Fibroblast of villous mesenchyme (primary cell): ENCODE results near the gene DAB2. TPM values are rescaled to one million over a fixed set of nuclear protein-coding genes. Genes with fewer than 3 reads are reported as not detected.

Source experiments
- DNase-seq: peaks from one replicate; pipeline ENCODE4 v3.0.0-alpha.2; 2010; ENCODE audit warnings: low read depth
- H3K4me3 ChIP-seq: 2 replicates; pipeline ENCODE4 v1.5.1; 2011; ENCODE audit warnings: low read depth, mild to moderate bottlenecking, low read length
- total RNA-seq: library from RNA; depleted of rRNA; stranded (reverse); fragments of >200 nt; gene quantifications from 2 replicates; pipeline ENCODE4 v1.2.3, GENCODE V29; 2012
- TF ChIP-seq, protein P1 (sequence below): IDR thresholded peaks from 2 replicates; pipeline ENCODE4 v1.5.1; 2012; ENCODE audit warnings: low read depth, mild to moderate bottlenecking, low read length; ENCODE audit not compliant: insufficient read depth

DAB2 gene
- 231 and 332 TPM in 2 replicates for total RNA-seq

GRCh38 chr5:39424736-39425637 lies at the start of gene DAB2:
DAB2 (minus strand) TSS chr5:39424980; CDS start chr5:39394320, 30,660 bp downstream.
- TF ChIP-seq, protein P1, sequence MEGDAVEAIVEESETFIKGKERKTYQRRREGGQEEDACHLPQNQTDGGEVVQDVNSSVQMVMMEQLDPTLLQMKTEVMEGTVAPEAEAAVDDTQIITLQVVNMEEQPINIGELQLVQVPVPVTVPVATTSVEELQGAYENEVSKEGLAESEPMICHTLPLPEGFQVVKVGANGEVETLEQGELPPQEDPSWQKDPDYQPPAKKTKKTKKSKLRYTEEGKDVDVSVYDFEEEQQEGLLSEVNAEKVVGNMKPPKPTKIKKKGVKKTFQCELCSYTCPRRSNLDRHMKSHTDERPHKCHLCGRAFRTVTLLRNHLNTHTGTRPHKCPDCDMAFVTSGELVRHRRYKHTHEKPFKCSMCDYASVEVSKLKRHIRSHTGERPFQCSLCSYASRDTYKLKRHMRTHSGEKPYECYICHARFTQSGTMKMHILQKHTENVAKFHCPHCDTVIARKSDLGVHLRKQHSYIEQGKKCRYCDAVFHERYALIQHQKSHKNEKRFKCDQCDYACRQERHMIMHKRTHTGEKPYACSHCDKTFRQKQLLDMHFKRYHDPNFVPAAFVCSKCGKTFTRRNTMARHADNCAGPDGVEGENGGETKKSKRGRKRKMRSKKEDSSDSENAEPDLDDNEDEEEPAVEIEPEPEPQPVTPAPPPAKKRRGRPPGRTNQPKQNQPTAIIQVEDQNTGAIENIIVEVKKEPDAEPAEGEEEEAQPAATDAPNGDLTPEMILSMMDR: peak; percentile 69
- peak within 1 kb of the TSS; percentile 93 for H3K4me3 ChIP-seq
- DNase-seq: peak; percentile 98

GRCh38 chr5:39473156-39473775 lies 48.5 kb upstream of the DAB2 start:
- TF ChIP-seq, protein P1: no peak
- DNase-seq: peak; percentile 54
- H3K4me3 ChIP-seq: no peak overlapping the region

DNA sequence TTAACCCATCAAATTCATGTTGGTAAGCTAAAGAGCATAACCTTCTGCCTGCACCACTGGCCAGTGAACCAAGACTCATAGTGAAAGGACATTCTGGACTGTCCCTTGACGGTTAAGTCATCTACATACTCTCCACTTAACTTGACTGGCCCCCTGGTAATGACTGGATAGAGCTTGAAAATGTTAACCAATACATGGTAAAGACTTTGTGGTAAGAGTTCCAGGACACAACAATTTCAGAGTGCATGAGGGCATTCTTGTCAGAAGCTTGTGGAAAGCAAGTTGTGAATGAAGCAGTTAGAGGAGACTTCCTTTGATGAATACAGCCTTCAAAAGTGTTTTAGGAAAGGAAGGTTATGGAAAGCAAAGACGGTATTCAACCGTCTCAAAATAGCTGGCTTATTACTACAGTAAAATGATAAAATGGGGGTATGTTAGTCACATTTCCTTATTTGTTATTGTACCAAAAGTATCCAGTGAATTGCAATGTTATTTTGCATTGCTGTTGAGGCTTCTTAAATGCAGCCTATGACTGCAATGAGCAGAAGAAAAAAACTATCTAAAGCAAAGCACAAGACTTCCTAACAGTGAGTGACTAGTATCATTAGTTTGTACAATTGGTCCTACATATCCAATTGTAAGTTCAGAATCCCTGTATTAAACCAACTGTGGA lies 47.2 kb upstream of the DAB2 start:
- no peak for DNase-seq
- H3K4me3 ChIP-seq: no peak overlapping the region
- TF ChIP-seq, protein P1: no peak

GRCh38 chr5:39470811-39471210 lies 46.0 kb upstream of the DAB2 start:
- TF ChIP-seq, protein P1: no peak
- H3K4me3 ChIP-seq: no peak overlapping the region
- DNase-seq: no peak

DNA sequence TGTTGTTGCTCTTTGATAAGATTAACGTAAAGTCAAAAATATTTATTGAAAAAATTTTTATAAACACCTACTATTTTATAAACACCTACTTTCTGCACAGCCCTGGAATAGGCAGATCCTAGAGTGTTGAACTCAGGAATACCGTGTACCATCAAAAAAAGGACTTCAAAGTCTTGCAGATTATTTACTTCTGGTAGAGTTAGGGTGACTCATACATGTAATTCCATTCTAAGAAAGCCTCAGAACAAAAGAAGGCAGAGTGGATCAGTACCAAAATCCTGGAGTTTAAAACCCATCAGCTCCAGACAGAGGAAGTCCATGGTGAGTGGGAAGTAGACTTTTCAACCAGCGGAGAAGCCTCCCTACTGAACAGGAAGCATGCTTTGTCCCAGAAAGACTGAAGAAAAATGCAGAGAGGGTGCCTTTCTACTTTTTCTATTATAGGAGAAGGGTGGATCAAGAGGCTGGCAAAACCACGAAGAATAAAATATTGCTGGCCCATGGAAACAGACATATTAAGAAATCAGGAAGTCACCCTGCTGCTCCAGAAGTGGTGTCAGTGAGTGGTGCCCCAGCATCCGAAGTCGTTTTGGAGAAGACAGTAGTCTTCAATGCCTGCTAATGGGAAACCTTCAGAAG lies 45.1 kb upstream of the DAB2 start:
- no peak for DNase-seq
- TF ChIP-seq, protein P1: no peak
- H3K4me3 ChIP-seq: no peak overlapping the region

GRCh38 chr5:39469176-39469575 lies 44.4 kb upstream of the DAB2 start:
- no peak for DNase-seq
- TF ChIP-seq, protein P1: no peak
- H3K4me3 ChIP-seq: no peak overlapping the region
